Psoas muscle (tissue), 8 donors: ENCODE data around the gene USP10. TPM values are rescaled to one million over a fixed set of nuclear protein-coding genes. Genes with fewer than 3 reads are reported as not detected.
A peak's percentile ranks its signal among the peaks of the same experiment; 100 is the strongest.
"Not testable (repeated sequence)": the region's sequence is repeated elsewhere in the genome, so short reads cannot be mapped to it uniquely, and the experiment has no call there.

Experiments used
- ATAC-seq, 4 donors: fragments of 200-7000 bp; cut with Tn5 transposase; one replicate each; pipeline ENCODE4 v1.9.1; 2020; ENCODE audit warnings: moderate library complexity in 3 of 4, mild to moderate bottlenecking in 2 of 4
- DNase-seq, 2 donors: peaks; one replicate each; pipeline ENCODE4 v3.0.0-alpha.2; 2020
- H3K27ac ChIP-seq: fragments of 200-600 bp; one replicate; pipeline ENCODE4 v1.8.0; 2022
- H3K27me3 ChIP-seq, 3 donors: fragments of 200-600 bp in 1 of 3; one replicate each; pipeline versions ENCODE4 v1.6.1 to v1.8.0; 2013 to 2022; ENCODE audit warnings: low read length in 2 of 3, mild to moderate bottlenecking in 2 of 3, moderate library complexity in 1 of 3; ENCODE audit not compliant: insufficient read depth in 3 of 3
- H3K36me3 ChIP-seq, 2 donors: fragments of 200-600 bp in 1 of 2; one replicate each; pipeline versions ENCODE4 v1.6.1 to v1.8.0; 2013 to 2022; ENCODE audit warnings: low read depth in 1 of 2, mild to moderate bottlenecking in 1 of 2, moderate library complexity in 1 of 2; ENCODE audit not compliant: insufficient read depth in 1 of 2
- H3K4me1 ChIP-seq: fragments of 200-600 bp; one replicate; pipeline ENCODE4 v1.8.0; 2022
- H3K4me3 ChIP-seq: fragments of 200-600 bp; one replicate; pipeline ENCODE4 v1.8.0; 2022; ENCODE audit warnings: mild to moderate bottlenecking
- H3K9me3 ChIP-seq: fragments of 200-600 bp; one replicate; pipeline ENCODE4 v1.8.0; 2022
- CTCF ChIP-seq: fragments of 200-600 bp; IDR thresholded peaks from one replicate; pipeline ENCODE4 v1.8.0; 2022; ENCODE audit warnings: antibody characterized with exemption
- WGBS, 3 donors: extraction: QIAGEN DNeasy Blood & Tissue Kit; methylation state at CpG; one replicate each; pipeline versions ENCODE4 v1.1.6 to v1.1.7; 2013; 5-methylcytosine and 5-hydroxymethylcytosine counted together
- intact Hi-C, 2 donors: fragments of 100-400 bp; cut with DNase I; formaldehyde crosslinking; loops; one replicate each; pipeline versions ENCODE4 v1.11.0 to v1.14.2; 2022
- polyA plus RNA-seq, 3 donors: library from polyadenylated mRNA; stranded (reverse); fragments of 200-250 nt; gene quantifications; one replicate each; pipeline ENCODE4 v1.2.3, GENCODE V29; 2013
- total RNA-seq, 4 donors: library from RNA; stranded (reverse); fragmentation: NEBNext Ultra II Directional in 2 of 4; extraction: Animal tissue kit (Norgen Biotek cat#: 25700) in 2 of 4; gene quantifications; one replicate each; pipeline versions ENCODE4 v1.2.1 to v1.2.4, GENCODE V29; 2021 to 2023
- donor health status: healthy with polysubstance abuse.
- donor health status: DM: no; HTN: no; CAD: no; lungs with moderate emphysema.
- donor health status: Bipolar disorder and iron deficiency.
- donor health status: healthy.
- donor health status: DM: yes; HTN: yes; CAD: no.
- donor health status: DM: no; HTN: no; CAD: no.
- donor health status: DM: no; HTN: no; CAD: no.
- donor health status: DM: yes; HTN: yes; CAD: no.

Gene USP10
- total and polyA plus RNA-seq, 7 donors = 33.9 to 93.0 (median 69.2) TPM

GRCh38 chr16:84728853-84729424 is 29.1 kb downstream of the USP10 start:
- H3K27me3 ChIP-seq = no peaks in the 10 kb centered on the region
- H3K9me3 ChIP-seq = no peaks in the 10 kb centered on the region
- TF ChIP-seq CTCF = no peak
- 83 to 90% (median 87%) methylated on average over 10 of the region's 10 CpGs for WGBS, 3 donors
- no peak overlapping the region for H3K27ac ChIP-seq
- no peak for DNase-seq
- intact Hi-C loops = loop anchor here (5.0 to 10.0 kb wide), 2 partner anchors 57 to 104 kb away; no protein-coding TSS in a partner anchor
- peak overlapping the region; percentile 65 for H3K4me3 ChIP-seq
- no peak for ATAC-seq
- H3K36me3 ChIP-seq = peaks cover 0 to 3% of the 10 kb centered on the region in 2 donors
- H3K4me1 ChIP-seq = peaks cover 67% of the 10 kb centered on the region

DNA sequence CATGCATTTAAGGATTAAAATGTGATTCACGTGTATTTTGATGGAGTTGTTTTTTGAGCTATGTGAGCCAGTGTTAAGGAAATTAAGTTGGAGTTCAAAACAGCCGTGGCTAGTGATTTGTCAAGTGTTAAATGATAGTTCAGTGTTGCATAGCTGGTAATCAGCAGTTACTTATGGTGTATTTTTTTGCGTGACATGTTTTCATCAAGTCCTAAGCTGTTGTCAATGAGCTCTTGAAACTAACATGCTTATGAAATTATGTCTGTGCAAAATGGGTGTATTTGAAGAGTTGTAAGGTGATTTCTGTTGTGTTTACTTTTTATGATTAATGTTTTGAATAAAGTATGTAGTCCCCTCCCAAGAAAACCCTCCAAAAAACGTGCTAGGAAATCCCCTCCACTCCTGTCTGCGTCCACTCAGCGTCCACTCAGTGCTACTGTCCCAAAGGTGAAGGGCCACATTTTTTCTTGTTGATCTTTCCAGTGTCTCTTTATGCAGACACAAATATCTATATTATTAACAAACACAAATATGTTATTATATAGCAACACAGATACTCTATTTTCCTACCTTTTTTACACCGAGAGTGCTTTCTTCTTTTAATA is 30.0 kb downstream of the USP10 start:
- ATAC-seq = peak in 3 of 4 donors; percentile 29 to 45 (median 34)
- no peak for DNase-seq
- H3K4me3 ChIP-seq = peak overlapping the region; percentile 65
- 16 to 34% (median 18%) methylated on average over 7 of the region's 7 CpGs for WGBS, 3 donors
- peaks cover 0 to 4% of the 10 kb centered on the region in 2 donors for H3K36me3 ChIP-seq
- intact Hi-C loops = loop anchor here (5.0 to 10.0 kb wide), 2 partner anchors 58 to 105 kb away; no protein-coding TSS in a partner anchor
- peak overlapping the region; percentile 83 for H3K27ac ChIP-seq
- H3K9me3 ChIP-seq = no peaks in the 10 kb centered on the region
- TF ChIP-seq CTCF = no peak
- peaks cover 60% of the 10 kb centered on the region for H3K4me1 ChIP-seq
- no peaks in the 10 kb centered on the region for H3K27me3 ChIP-seq

DNA sequence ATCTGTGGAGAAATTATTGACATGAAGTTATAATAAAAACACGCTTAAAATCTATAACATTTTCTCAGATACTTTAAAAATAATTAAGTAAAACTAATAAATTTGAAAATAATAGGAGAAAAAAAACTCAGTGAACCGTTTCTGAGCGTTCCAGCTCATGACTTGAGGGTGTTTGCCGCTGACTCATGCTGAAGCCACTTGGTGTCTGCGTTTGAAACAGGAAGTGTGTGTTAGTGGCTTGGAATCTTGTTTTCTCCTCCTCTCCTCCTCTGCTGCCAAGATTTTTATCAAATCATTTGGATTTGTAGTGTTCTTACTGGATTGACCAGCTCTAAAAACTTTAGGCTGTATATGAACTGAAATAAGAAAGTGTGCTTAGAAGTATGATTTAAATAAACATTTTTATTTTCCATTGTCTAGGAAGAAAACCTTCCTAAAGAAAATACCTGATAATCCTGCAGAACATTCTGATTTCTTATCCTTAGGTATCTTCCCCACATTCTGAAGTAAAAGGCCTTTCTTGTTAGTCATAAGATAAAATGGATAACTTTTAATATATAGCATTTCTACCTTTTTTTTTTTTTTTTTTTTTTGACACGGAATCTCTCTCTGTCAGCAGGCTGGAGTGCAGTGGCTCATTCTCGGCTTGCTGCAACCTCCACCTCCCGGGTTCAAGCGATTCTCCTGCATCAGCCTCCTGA is 30.8 kb downstream of the USP10 start:
- 31 to 38% (median 32%) methylated on average over 9 of the region's 9 CpGs for WGBS, 3 donors
- DNase-seq = peak in 1 of 2 donors; percentile 52
- Histone ChIP-seq H3K27ac (peak overlapping the region; percentile 83), H3K27me3 (no peaks in the 10 kb centered on the region), H3K4me3 (peak overlapping the region; percentile 65), H3K9me3 (no peaks in the 10 kb centered on the region), H3K4me1 (peaks cover 56% of the 10 kb centered on the region), H3K36me3 (peaks cover 0 to 4% of the 10 kb centered on the region in 2 donors)
- TF ChIP-seq CTCF = no peak
- peak; percentile 79 to 90 (median 87) for ATAC-seq
- intact Hi-C loops = no loop called here

DNA sequence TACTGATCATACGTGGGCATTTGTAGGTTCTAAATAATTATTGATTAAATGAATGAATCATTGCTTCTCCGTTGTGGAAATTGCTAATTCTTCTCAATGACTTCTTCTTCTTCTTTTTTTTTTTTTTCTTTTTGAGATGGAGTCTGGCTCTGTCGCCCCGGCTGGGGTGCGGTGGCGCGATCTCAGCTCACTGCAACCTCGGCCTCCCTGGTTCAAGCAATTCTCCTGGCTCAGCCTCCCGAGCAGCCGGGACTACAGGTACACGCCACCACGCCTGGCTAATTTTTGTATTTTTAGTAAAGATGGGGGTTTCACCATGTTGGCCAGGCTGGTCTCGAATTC is 32.5 kb downstream of the USP10 start:
- ATAC-seq, H3K27ac ChIP-seq, H3K36me3 ChIP-seq, intact Hi-C loops, H3K4me3 ChIP-seq, DNase-seq, H3K27me3 ChIP-seq, H3K9me3 ChIP-seq: not testable (repeated sequence)
- 93 to 97% (median 94%) methylated on average over 13 of the region's 13 CpGs for WGBS, 3 donors
- peaks cover 49% of the 10 kb centered on the region for H3K4me1 ChIP-seq

DNA sequence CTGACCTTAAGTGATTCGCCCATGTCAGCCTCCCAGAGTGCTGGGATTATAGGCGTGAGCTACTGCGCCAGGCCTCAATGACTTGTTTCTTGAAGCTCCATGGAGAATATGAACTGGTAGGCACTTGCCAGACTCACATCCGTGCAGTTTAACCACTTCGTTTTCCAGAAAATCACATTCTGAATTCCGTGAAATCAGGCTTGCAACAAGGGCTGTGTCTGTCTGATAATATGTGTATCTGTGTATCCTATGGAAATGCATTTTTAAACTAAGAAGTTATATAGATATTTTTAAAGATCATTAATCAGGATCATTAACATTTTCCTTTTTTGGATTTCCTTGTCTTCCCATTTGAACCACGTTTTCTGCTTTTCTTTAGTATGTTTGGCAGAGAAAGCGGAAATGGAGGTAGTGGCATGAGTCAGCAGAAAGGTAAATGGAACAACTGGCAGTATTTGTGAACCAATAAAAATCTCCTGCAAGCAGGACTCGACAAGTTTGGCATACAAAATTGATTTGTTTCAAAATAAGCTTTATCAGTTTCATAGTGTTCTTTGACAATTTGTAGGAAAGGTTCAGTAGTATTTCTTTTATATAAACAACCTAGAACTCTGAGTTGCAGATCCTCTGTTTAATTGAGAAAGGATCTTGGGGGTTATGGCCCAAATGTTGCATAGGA is 33.0 kb downstream of the USP10 start:
- no peak for DNase-seq
- Histone ChIP-seq H3K27me3 (no peaks in the 10 kb centered on the region), H3K27ac (no peak overlapping the region), H3K4me1 (peaks cover 51% of the 10 kb centered on the region), H3K9me3 (no peaks in the 10 kb centered on the region), H3K4me3 (peak overlapping the region; percentile 6), H3K36me3 (peaks cover 0 to 4% of the 10 kb centered on the region in 2 donors)
- TF ChIP-seq CTCF = no peak
- WGBS, 3 donors = 62 to 81% (median 67%) methylated on average over 9 of the region's 9 CpGs
- intact Hi-C loops = no loop called here
- ATAC-seq = no peak
